GM18861 (cell line): ENCODE data around the gene RAB7A.
"Not testable (repeated sequence)": the region's sequence is repeated elsewhere in the genome, so short reads cannot be mapped to it uniquely, and the experiment has no call there.

Source experiments
- ATAC-seq: cut with Tn5 transposase; IDR thresholded peaks from one replicate; pipeline ENCODE4 v1.9.1; 2021; ENCODE audit not compliant: unreplicated experiment

The RAB7A gene

GRCh38 chr3:128710816-128711433, 15.1 kb upstream of the RAB7A start:
- ATAC-seq, result no peak

- ATAC-seq, result no peak
Measured at GRCh38 chr3:128712848-128713247, 13.1 kb upstream of the RAB7A start.

GRCh38 chr3:128714887-128715491, 11.0 kb upstream of the RAB7A start:
- ATAC-seq, result no peak

GRCh38 chr3:128718892-128719291, 7.1 kb upstream of the RAB7A start:
- ATAC-seq, result not testable (repeated sequence)

GRCh38 chr3:128720891-128721290, 5.1 kb upstream of the RAB7A start:
- no peak for ATAC-seq

GRCh38 chr3:128723477-128723876, 2.5 kb upstream of the RAB7A start:
- ATAC-seq, result no peak

GRCh38 chr3:128725547-128726022, 398 bp upstream of the RAB7A start:
- ATAC-seq, result peak; percentile 7

- ATAC-seq, result no peak
Measured at GRCh38 chr3:128727059-128727458, 1.1 kb downstream of the RAB7A start.

- no peak for ATAC-seq
Measured at GRCh38 chr3:128727485-128727884, 1.5 kb downstream of the RAB7A start.

GRCh38 chr3:128727996-128728395, 2.0 kb downstream of the RAB7A start:
- ATAC-seq, result no peak

GRCh38 chr3:128728521-128728920, 2.5 kb downstream of the RAB7A start:
- ATAC-seq, result not testable (repeated sequence)

- ATAC-seq, result no peak
Measured at GRCh38 chr3:128730471-128730870, 4.5 kb downstream of the RAB7A start.

- ATAC-seq, result peak; percentile 73
Measured at GRCh38 chr3:128734523-128735189, 8.7 kb downstream of the RAB7A start.

- ATAC-seq, result no peak
Measured at GRCh38 chr3:128735287-128735686, 9.3 kb downstream of the RAB7A start.

GRCh38 chr3:128735884-128736283, 9.9 kb downstream of the RAB7A start:
- no peak for ATAC-seq

GRCh38 chr3:128736601-128737000, 10.6 kb downstream of the RAB7A start:
- no peak for ATAC-seq

- no peak for ATAC-seq
Measured at GRCh38 chr3:128740621-128741020, 14.6 kb downstream of the RAB7A start.

GRCh38 chr3:128742821-128743594, 17.0 kb downstream of the RAB7A start:
- no peak for ATAC-seq

- ATAC-seq, result no peak
Measured at GRCh38 chr3:128745742-128746141, 19.8 kb downstream of the RAB7A start.

- no peak for ATAC-seq
Measured at GRCh38 chr3:128746881-128747280, 20.9 kb downstream of the RAB7A start.

- ATAC-seq, result no peak
Measured at GRCh38 chr3:128748557-128748956, 22.6 kb downstream of the RAB7A start.
